ENCODE data around the gene ZBTB40. TPM values are rescaled to one million over a fixed set of nuclear protein-coding genes. Genes with fewer than 3 reads are reported as not detected.

Gene ZBTB40
- total and polyA plus RNA-seq, 7 donors: 3.8 to 14.1 (median 10.0) TPM

DNA sequence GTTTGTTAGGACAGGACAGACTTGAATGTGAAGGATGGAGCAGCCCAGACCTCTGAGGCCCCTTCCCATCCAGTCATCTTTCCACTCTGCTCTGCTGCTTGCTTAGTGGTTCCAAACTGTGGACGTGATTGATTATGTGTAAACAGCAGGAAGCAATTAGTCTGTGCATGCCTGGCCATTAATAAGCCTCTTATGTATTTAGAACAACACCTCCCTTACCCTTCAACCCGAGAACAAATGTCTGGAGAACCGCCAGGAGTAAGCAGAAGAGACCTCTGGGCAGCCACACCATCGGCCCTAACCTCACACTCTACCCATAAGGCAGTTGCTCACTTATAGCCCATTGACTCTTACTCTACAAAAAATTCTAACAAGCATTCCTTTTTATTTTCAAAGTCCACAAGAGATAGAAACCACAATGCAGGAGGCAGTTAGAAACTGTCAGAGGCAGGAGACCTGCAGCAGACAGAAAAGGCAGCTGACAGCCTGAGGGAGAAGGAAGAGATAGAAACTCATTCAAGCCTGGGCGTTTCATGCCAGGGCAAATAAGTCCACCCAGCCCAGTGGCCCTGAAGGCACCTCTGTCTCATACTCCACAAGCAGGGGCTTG is 105.8 kb downstream of the ZBTB40 start:
- WGBS, 3 donors: 30 to 39% (median 38%) methylated on average over 5 of the region's 5 CpGs
- DNase-seq (no peak), ATAC-seq (no peak)
- no peak overlapping the region for H3K4me3 ChIP-seq
- TF ChIP-seq, protein P1, sequence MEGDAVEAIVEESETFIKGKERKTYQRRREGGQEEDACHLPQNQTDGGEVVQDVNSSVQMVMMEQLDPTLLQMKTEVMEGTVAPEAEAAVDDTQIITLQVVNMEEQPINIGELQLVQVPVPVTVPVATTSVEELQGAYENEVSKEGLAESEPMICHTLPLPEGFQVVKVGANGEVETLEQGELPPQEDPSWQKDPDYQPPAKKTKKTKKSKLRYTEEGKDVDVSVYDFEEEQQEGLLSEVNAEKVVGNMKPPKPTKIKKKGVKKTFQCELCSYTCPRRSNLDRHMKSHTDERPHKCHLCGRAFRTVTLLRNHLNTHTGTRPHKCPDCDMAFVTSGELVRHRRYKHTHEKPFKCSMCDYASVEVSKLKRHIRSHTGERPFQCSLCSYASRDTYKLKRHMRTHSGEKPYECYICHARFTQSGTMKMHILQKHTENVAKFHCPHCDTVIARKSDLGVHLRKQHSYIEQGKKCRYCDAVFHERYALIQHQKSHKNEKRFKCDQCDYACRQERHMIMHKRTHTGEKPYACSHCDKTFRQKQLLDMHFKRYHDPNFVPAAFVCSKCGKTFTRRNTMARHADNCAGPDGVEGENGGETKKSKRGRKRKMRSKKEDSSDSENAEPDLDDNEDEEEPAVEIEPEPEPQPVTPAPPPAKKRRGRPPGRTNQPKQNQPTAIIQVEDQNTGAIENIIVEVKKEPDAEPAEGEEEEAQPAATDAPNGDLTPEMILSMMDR (IDR thresholded peaks at IDR 0.05): no peak
- no peak overlapping the region for H3K27ac ChIP-seq
- no peaks in the 10 kb centered on the region for H3K4me1 ChIP-seq
- peaks cover 5 to 83% (median 34%) of the 10 kb centered on the region in 3 donors for H3K27me3 ChIP-seq (ENCODE audit: insufficient read depth in 3 of 3, low read length in 2 of 3)
- no peaks in the 10 kb centered on the region for H3K9me3 ChIP-seq
- no peaks in the 10 kb centered on the region for H3K36me3 ChIP-seq (ENCODE audit: insufficient read depth in 1 of 2, low read depth in 1 of 2)
- intact Hi-C loops (cut with DNase I): no loop called here

GRCh38 chr1:22562584-22563583 is 111.2 kb downstream of the ZBTB40 start, which contains the start of gene EPHA8:
EPHA8 (plus strand) TSS chr1:22563489; CDS start chr1:22563636, 147 bp downstream.
- H3K27ac ChIP-seq: no peak within 1 kb of the TSS
- peak within 1 kb of the TSS; percentile 30 for H3K4me3 ChIP-seq
- H3K27me3 ChIP-seq (ENCODE audit: insufficient read depth in 3 of 3, low read length in 2 of 3): peaks cover 5 to 73% (median 30%) of the 10 kb centered on the region in 3 donors
- intact Hi-C loops (cut with DNase I): no loop called here
- TF ChIP-seq, protein P1 (IDR thresholded peaks at IDR 0.05): no peak
- H3K36me3 ChIP-seq (ENCODE audit: insufficient read depth in 1 of 2, low read depth in 1 of 2): no peaks in the 10 kb centered on the region
- DNase-seq: no peak
- ATAC-seq: no peak
- 6 to 10% (median 9%) methylated on average over 38 to 81 of the region's 81 CpGs for WGBS, 3 donors
- no peaks in the 10 kb centered on the region for H3K4me1 ChIP-seq
- no peaks in the 10 kb centered on the region for H3K9me3 ChIP-seq

- Histone ChIP-seq H3K27me3 (ENCODE audit: insufficient read depth in 3 of 3, low read length in 2 of 3) (peaks cover 5 to 70% (median 30%) of the 10 kb centered on the region in 3 donors), H3K4me1 (no peaks in the 10 kb centered on the region), H3K4me3 (no peak overlapping the region), H3K9me3 (no peaks in the 10 kb centered on the region), H3K36me3 (ENCODE audit: insufficient read depth in 1 of 2, low read depth in 1 of 2) (no peaks in the 10 kb centered on the region), H3K27ac (no peak overlapping the region)
- TF ChIP-seq, protein P1 (IDR thresholded peaks at IDR 0.05): no peak
- ATAC-seq (no peak), DNase-seq (no peak)
- intact Hi-C loops (cut with DNase I): no loop called here
- 5 to 12% (median 6%) methylated on average over 29 to 57 of the region's 57 CpGs for WGBS, 3 donors
Observed at GRCh38 chr1:22563671-22564602, 112.3 kb downstream of the ZBTB40 start.

DNA sequence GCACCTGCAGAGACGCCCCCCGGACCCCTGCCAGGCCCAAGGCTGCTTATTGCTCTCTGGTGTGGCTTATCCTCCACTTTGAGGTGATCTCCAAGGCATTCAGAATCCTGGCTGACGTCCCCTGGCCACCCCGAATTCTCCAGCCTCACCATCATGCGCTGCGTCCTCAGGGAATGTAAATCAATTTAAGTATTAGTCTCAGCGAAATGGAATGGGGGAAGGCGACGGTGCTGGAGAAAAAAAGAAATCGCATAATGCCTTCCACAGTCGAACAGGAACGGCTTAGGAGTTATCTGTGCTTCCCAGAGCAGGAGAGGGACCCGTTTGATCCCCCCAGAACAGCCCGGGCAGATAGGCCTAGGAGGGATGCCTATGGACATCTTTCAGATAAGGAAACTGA is 114.5 kb downstream of the ZBTB40 start:
- 77 to 86% (median 82%) methylated on average over 14 of the region's 14 CpGs for WGBS, 3 donors
- intact Hi-C loops (cut with DNase I): no loop called here
- Histone ChIP-seq H3K9me3 (no peaks in the 10 kb centered on the region), H3K4me3 (no peak overlapping the region), H3K27me3 (ENCODE audit: insufficient read depth in 3 of 3, low read length in 2 of 3) (peaks cover 5 to 60% (median 24%) of the 10 kb centered on the region in 3 donors), H3K4me1 (no peaks in the 10 kb centered on the region), H3K27ac (no peak overlapping the region), H3K36me3 (ENCODE audit: insufficient read depth in 1 of 2, low read depth in 1 of 2) (no peaks in the 10 kb centered on the region)
- no peak for ATAC-seq
- DNase-seq: no peak
- TF ChIP-seq, protein P1 (IDR thresholded peaks at IDR 0.05): no peak

All from psoas muscle (tissue), 8 donors.